Loucy (cell line): ENCODE results near the gene C10orf71.

Experiments
- CTCF ChIP-seq: fragments of 200-600 bp; sonication (generic); conservative IDR thresholded peaks from 2 replicates; pipeline ENCODE4 v1.5.1; 2014; ENCODE audit warnings: mild to moderate bottlenecking, antibody characterized with exemption, low read length
- EZH2phosphoT487 ChIP-seq: fragments of 200-600 bp; IDR thresholded peaks from 2 replicates; pipeline ENCODE4 v1.6.1; 2018; ENCODE audit warnings: antibody characterized with exemption, mild to moderate bottlenecking, moderate library complexity, borderline replicate concordance

GRCh38 chr10:49329146-49329505 is 30.2 kb downstream of the C10orf71 start:
- TF ChIP-seq CTCF (no peak), EZH2phosphoT487 (no peak)
